Stomach (tissue), 4 donors: ENCODE results near the gene C3orf70.

Experiments used
- POLR2A ChIP-seq, 4 donors: fragments of 450-650 bp; IDR thresholded peaks; one replicate each; pipeline ENCODE4 v1.6.1; 2016; ENCODE audit warnings: antibody characterized with exemption in 4 of 4, control low read depth in 2 of 4, mild to moderate bottlenecking in 1 of 4, moderate library complexity in 1 of 4
- TF ChIP-seq, protein P1 (sequence below), 7 experiments: fragments of 450-650 bp in 4 of 7; fragments of 200-600 bp in 3 of 7; sonication (generic) in 3 of 7; IDR thresholded peaks; one replicate each; pipeline ENCODE4 v1.5.1; 2016 to 2019; ENCODE audit warnings: antibody characterized with exemption in 7 of 7, control low read depth in 2 of 7, mild to moderate bottlenecking in 1 of 7

DNA sequence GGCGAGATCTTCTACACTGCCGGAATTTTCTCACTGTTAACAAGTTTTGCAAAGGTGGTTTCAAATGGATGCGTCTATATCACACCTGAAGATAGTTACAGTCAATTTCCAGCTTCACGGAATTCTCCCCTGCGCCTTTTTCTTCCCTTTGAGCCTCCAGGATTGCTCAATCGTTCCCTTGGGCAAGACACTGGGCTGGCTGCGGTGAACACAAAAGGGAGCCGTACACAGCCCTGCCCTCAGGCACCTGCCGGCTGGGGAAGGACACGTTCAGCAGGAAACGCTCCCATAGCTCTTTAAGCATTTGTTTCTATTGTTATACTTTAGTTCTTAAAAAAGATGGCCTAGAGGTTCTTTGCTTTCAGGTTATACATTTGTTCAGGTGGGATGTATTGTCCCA lies 85.7 kb downstream of the C3orf70 start:
- TF ChIP-seq, protein P1, sequence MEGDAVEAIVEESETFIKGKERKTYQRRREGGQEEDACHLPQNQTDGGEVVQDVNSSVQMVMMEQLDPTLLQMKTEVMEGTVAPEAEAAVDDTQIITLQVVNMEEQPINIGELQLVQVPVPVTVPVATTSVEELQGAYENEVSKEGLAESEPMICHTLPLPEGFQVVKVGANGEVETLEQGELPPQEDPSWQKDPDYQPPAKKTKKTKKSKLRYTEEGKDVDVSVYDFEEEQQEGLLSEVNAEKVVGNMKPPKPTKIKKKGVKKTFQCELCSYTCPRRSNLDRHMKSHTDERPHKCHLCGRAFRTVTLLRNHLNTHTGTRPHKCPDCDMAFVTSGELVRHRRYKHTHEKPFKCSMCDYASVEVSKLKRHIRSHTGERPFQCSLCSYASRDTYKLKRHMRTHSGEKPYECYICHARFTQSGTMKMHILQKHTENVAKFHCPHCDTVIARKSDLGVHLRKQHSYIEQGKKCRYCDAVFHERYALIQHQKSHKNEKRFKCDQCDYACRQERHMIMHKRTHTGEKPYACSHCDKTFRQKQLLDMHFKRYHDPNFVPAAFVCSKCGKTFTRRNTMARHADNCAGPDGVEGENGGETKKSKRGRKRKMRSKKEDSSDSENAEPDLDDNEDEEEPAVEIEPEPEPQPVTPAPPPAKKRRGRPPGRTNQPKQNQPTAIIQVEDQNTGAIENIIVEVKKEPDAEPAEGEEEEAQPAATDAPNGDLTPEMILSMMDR (IDR thresholded peaks at IDR 0.05): no peak
- TF ChIP-seq POLR2A (IDR thresholded peaks at IDR 0.05): no peak
